ENCODE measurements around the gene ZIC3.

ZIC3 gene

DNA sequence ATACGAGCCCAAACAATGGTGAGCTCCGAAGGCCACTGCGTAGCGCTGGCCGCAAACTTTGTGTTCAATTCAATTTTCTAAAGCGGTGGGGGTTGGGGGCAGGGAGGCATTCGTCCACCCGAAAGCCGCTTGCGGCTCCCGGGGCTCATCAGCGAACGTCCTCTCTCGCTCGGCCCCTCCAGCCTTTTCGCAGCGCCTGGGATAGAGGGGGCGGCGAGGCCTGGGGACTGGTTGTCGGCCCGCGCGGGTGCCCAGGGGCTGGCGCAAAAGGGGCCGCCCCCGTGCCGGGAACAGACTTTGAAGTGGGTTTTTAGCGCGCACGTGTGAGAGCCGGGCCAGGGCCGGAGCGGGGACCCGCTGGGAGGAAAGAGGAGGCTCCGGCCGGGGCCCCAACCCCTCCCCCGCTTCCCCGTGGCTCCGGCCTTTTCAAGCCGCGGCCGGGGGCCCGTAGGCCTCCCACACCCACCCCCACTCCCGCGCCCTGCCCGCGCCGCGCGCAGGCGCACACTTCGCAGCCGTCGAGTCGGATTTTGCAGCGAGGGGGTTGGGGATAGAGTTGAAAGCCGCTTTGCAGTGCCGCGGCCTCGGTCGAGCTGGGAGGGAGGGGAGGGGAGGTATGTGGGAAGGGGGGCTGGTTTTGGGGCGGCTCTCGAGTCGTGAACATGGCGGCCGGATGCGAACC is 8.3 kb downstream of the ZIC3 start:
- no peak for DNase-seq

DNA sequence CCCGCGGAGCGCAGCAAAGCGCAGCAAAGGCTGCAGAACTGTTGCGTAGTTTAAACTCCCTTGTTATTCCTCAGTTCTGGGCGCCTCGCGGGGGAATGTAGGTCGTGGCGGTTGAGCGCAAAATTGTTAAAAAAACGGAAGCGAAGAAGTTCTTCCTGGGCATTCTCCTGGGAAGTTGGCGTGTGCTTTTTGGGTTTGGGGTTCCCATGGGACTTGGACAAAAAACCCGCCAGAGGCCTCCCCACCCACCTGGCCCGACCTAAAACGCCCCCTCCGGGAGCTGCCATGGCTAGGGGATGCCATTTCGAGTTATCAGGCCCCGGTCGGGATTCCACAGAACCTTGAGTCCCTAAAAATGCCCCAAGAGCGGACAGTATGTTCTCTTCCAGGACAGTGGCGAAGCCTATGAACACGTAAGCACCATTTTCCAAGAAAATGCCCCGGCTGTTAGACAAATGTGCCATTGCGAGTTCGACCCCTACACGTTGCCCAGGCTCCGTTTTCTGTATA is 8.9 kb downstream of the ZIC3 start:
- no peak for DNase-seq

DNA sequence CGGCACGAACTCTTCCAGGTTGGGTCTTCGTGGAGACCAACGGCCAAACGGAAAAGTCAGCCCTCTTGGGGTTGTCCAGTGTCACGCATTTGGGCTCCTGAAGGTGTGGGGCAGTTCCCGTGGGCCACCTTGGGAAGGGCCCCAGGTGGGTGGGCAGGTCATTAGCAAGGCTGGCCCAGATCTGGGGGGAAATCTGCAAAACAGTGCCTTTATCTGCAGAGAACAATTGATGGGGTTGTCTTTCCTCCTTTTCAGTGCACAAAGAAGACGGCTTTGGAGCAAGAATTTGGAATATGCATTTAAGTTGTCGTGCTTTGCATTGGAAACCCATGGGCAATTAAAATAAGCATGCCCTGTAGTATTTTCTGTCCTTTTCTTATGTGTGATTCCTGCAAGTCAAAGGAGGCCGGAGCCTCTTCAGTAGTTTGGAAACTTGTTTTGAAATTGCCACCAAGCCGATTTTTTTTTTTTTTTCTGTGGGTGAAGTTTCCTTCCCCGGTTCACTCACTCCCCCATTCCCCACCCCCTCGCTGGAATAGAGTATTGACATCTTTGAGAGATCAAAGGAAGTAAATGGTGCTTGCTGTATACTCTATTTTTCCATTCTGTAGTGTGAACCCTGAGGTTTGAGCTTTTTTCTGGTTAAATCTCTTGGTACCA is 9.8 kb downstream of the ZIC3 start:
- DNase-seq = no peak

DNA sequence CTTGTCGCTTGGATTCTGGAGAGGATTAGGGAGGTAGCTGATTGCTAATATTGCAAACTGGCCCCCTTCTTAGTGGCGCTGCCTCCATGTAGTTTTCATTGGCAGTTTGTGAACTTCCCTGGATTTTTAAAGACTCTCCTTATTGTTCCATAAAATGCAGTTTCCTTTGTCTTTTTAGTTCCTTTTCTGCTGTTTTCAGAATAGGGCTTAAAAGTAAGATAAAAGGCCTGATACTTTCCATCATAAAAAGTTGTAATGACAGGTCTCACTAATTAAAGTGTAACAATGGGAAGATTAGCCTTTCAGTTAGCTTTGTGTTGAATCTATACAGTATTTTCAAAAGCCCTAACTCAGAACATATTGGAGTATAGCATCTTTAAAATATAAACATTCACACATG is 21.2 kb downstream of the ZIC3 start:
- no peak for DNase-seq

DNA sequence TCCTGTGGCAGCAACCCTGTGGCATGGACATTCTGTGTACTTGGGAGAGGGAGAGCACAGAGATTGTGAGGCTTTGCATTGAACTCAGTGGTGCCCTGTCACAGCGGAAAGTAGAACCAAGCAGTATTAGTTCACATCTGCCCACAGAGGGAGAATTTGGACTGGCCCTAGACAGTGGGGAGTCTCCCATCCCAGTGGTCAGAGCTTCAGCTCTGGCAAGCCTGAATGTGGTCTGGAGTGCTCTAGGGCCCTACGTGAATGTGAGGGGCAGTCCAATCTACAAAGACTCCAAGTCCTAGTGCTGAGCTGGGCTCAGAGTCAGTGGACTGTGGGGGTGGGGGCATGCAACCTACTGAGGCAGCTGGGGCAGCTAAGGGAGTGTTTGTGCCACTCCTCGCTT is 34.8 kb downstream of the ZIC3 start:
- no peak for DNase-seq
